ENCODE results near the gene SKIC3. TPM values are rescaled to one million over a fixed set of nuclear protein-coding genes. Genes with fewer than 3 reads are reported as not detected.

SKIC3 gene
- total and polyA plus RNA-seq, 2 of the 13 experiments (the other 11 are each of a cell fraction or from before 2014, with no cell fraction given) = 36.9 to 61.5 TPM

GRCh38 chr5:95549030-95549429, 5.7 kb downstream of the SKIC3 start:
- no peaks in the 10 kb centered on the region for H3K9me3 ChIP-seq (ENCODE audit: low read length)
- in situ Hi-C loops (cut with HindIII; ENCODE audit: extremely low pct_ligation_motif_present, low pct_unique_long_range_greater_than_20kb) (no loop called here), intact Hi-C loops (cut with micrococcal nuclease; ENCODE audit: unreplicated experiment) (no loop called here)
- H3K27ac ChIP-seq (ENCODE audit: extremely low read length, insufficient read depth, low read length) = no peak overlapping the region
- DNase-seq (ENCODE audit: low spot score) (no peak), FAIRE-seq (no peak), ATAC-seq (no peak)
- ChIA-PET POLR2A (no interaction called here), CTCF (ENCODE audit: low intra/inter-chr PET ratio, low total read pairs) (no interaction called here)
- H3K9ac ChIP-seq (ENCODE audit: insufficient read depth, low read depth, low read length) = no peak overlapping the region
- H3K79me2 ChIP-seq (ENCODE audit: insufficient read depth, low read length) = peaks cover 38% of the 10 kb centered on the region
- no TSS peak for BruUV-seq (replicated peaks)
- H3K4me2 ChIP-seq (ENCODE audit: low read depth, low read length) = no peak overlapping the region
- H2AFZ ChIP-seq (ENCODE audit: low read length) = no peak overlapping the region
- H3K36me3 ChIP-seq (replicated peaks in 1 of 2; ENCODE audit: control insufficient read depth in 1 of 2, insufficient read depth in 2 of 2, low read length in 2 of 2) = peaks cover 3 to 35% of the 10 kb centered on the region in 2 experiments
- H3K27me3 ChIP-seq (ENCODE audit: control insufficient read depth in 1 of 2, insufficient read depth in 2 of 2, low read length in 2 of 2) = no peaks in the 10 kb centered on the region; a peak in 1 of 5 replicates
- no peak overlapping the region for H3K4me3 ChIP-seq (replicated peaks in 1 of 3; ENCODE audit: insufficient read depth in 1 of 3, low read depth in 2 of 3, low read length in 3 of 3)
- peaks cover 32% of the 10 kb centered on the region for H3K4me1 ChIP-seq (ENCODE audit: insufficient read depth, low read length)
- TF ChIP-seq CBX1 (IDR thresholded peaks at IDR 0.05; ENCODE audit: low read depth) (no peak), ESRRA (CRISPR knock-in tag; IDR thresholded peaks at IDR 0.05; ENCODE audit: low read depth) (no peak), RFXANK (CRISPR knock-in tag; IDR thresholded peaks at IDR 0.05) (no peak), CBFB (CRISPR knock-in tag; IDR thresholded peaks at IDR 0.05) (no peak), ZNF773 (CRISPR knock-in tag; IDR thresholded peaks at IDR 0.05; ENCODE audit: borderline replicate concordance) (no peak), SYNCRIP (IDR thresholded peaks at IDR 0.05; ENCODE audit: insufficient read depth, low read depth, low read length) (no peak), ZC3H13 (CRISPR knock-in tag; IDR thresholded peaks at IDR 0.05) (no peak), ZNF24 (IDR thresholded peaks at IDR 0.05) (no peak), MYNN (CRISPR knock-in tag; IDR thresholded peaks at IDR 0.05; ENCODE audit: low read depth) (no peak), ZFX (CRISPR knock-in tag; IDR thresholded peaks at IDR 0.05; ENCODE audit: low read depth) (no peak), ZBTB1 (CRISPR knock-in tag; IDR thresholded peaks at IDR 0.05; ENCODE audit: borderline replicate concordance) (no peak), THAP9 (CRISPR knock-in tag; IDR thresholded peaks at IDR 0.05; ENCODE audit: borderline replicate concordance) (no peak), SOX6 (IDR thresholded peaks at IDR 0.05) (no peak), SOX6 (CRISPR knock-in tag; IDR thresholded peaks at IDR 0.05) (no peak)
- TF ChIP-seq, protein P1, sequence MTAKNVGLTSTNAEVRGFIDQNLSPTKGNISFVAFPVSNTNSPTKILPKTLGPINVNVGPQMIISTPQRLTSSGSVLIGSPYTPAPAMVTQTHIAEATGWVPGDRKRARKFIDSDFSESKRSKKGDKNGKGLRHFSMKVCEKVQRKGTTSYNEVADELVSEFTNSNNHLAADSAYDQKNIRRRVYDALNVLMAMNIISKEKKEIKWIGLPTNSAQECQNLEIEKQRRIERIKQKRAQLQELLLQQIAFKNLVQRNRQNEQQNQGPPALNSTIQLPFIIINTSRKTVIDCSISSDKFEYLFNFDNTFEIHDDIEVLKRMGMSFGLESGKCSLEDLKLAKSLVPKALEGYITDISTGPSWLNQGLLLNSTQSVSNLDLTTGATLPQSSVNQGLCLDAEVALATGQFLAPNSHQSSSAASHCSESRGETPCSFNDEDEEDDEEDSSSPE (CRISPR knock-in tag; IDR thresholded peaks at IDR 0.05) = no peak
- TF ChIP-seq, protein P2, sequence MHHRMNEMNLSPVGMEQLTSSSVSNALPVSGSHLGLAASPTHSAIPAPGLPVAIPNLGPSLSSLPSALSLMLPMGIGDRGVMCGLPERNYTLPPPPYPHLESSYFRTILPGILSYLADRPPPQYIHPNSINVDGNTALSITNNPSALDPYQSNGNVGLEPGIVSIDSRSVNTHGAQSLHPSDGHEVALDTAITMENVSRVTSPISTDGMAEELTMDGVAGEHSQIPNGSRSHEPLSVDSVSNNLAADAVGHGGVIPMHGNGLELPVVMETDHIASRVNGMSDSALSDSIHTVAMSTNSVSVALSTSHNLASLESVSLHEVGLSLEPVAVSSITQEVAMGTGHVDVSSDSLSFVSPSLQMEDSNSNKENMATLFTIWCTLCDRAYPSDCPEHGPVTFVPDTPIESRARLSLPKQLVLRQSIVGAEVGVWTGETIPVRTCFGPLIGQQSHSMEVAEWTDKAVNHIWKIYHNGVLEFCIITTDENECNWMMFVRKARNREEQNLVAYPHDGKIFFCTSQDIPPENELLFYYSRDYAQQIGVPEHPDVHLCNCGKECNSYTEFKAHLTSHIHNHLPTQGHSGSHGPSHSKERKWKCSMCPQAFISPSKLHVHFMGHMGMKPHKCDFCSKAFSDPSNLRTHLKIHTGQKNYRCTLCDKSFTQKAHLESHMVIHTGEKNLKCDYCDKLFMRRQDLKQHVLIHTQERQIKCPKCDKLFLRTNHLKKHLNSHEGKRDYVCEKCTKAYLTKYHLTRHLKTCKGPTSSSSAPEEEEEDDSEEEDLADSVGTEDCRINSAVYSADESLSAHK (CRISPR knock-in tag; IDR thresholded peaks at IDR 0.05; ENCODE audit: borderline replicate concordance) = no peak
- no peaks in the 10 kb centered on the region for H4K20me1 ChIP-seq (ENCODE audit: insufficient read depth, low read length)
